ENCODE results near the gene RASGRF2. TPM values are rescaled to one million over a fixed set of nuclear protein-coding genes. Genes with fewer than 3 reads are reported as not detected.
"Not testable (repeated sequence)": the region's sequence is repeated elsewhere in the genome, so short reads cannot be mapped to it uniquely, and the experiment has no call there.

RASGRF2 gene
- total RNA-seq, 4 donors from 2014 or later = 3.6 to 6.3 (median 4.8) TPM

GRCh38 chr5:81021951-81022687, 62.0 kb downstream of the RASGRF2 start:
- Histone ChIP-seq H3K4me3 (no peak overlapping the region), H3K27ac (peak overlapping the region in 1 of 4 donors; percentile 33), H3K36me3 (no peaks in the 10 kb centered on the region), H3K9me3 (no peaks in the 10 kb centered on the region), H3K27me3 (no peaks in the 10 kb centered on the region), H3K4me1 (no peaks in the 10 kb centered on the region)
- DNase-seq = no peak
- peak in 1 of 2 donors; percentile 50 for ATAC-seq
- in situ Hi-C loops (cut with MboI; ENCODE audit: low sequenced_read_pairs in 4 of 4) (no loop called here), intact Hi-C loops (cut with DNase I; ENCODE audit: low total_unique reads) (no loop called here)
- TF ChIP-seq CTCF (IDR thresholded peaks at IDR 0.05 in 4 of 5, conservative IDR thresholded peaks at IDR 0.05 in 1 of 5) (no peak), POLR2A (IDR thresholded peaks at IDR 0.05) (no peak)

GRCh38 chr5:81022688-81023084, 62.5 kb downstream of the RASGRF2 start:
- Histone ChIP-seq H3K9me3 (no peaks in the 10 kb centered on the region), H3K27me3 (no peaks in the 10 kb centered on the region), H3K36me3 (no peaks in the 10 kb centered on the region), H3K4me3 (no peak overlapping the region), H3K4me1 (no peaks in the 10 kb centered on the region), H3K27ac (peak overlapping the region in 1 of 4 donors; percentile 33)
- DNase-seq (no peak), ATAC-seq (no peak)
- in situ Hi-C loops (cut with MboI; ENCODE audit: low sequenced_read_pairs in 4 of 4) = no loop called here
- TF ChIP-seq CTCF (IDR thresholded peaks at IDR 0.05 in 4 of 5, conservative IDR thresholded peaks at IDR 0.05 in 1 of 5) (no peak), POLR2A (IDR thresholded peaks at IDR 0.05) (no peak)
- intact Hi-C loops (cut with DNase I; ENCODE audit: low total_unique reads) = no loop called here

- H3K9me3 ChIP-seq = no peaks in the 10 kb centered on the region
- no peaks in the 10 kb centered on the region for H3K36me3 ChIP-seq
- no peak for TF ChIP-seq POLR2A (IDR thresholded peaks at IDR 0.05)
- TF ChIP-seq CTCF (IDR thresholded peaks at IDR 0.05 in 4 of 5, conservative IDR thresholded peaks at IDR 0.05 in 1 of 5) = no peak
- no peak overlapping the region for H3K4me3 ChIP-seq
- in situ Hi-C loops (cut with MboI; ENCODE audit: low sequenced_read_pairs in 4 of 4) (no loop called here), intact Hi-C loops (cut with DNase I; ENCODE audit: low total_unique reads) (no loop called here)
- no peak overlapping the region for H3K27ac ChIP-seq
- ATAC-seq (no peak), DNase-seq (no peak)
- no peaks in the 10 kb centered on the region for H3K27me3 ChIP-seq
- H3K4me1 ChIP-seq = no peaks in the 10 kb centered on the region
Observed at GRCh38 chr5:81023261-81023970, 63.3 kb downstream of the RASGRF2 start.

GRCh38 chr5:81027481-81028058, 67.4 kb downstream of the RASGRF2 start:
- H3K4me1 ChIP-seq = no peaks in the 10 kb centered on the region
- TF ChIP-seq CTCF (IDR thresholded peaks at IDR 0.05 in 4 of 5, conservative IDR thresholded peaks at IDR 0.05 in 1 of 5) (no peak), POLR2A (IDR thresholded peaks at IDR 0.05) (no peak)
- intact Hi-C loops (cut with DNase I; ENCODE audit: low total_unique reads) = no loop called here
- no peak overlapping the region for H3K4me3 ChIP-seq
- ATAC-seq (no peak), DNase-seq (no peak)
- H3K9me3 ChIP-seq = no peaks in the 10 kb centered on the region
- H3K27me3 ChIP-seq = no peaks in the 10 kb centered on the region
- in situ Hi-C loops (cut with MboI; ENCODE audit: low sequenced_read_pairs in 4 of 4) = no loop called here
- H3K36me3 ChIP-seq = no peaks in the 10 kb centered on the region
- H3K27ac ChIP-seq = no peak overlapping the region

- ATAC-seq; in situ Hi-C loops (cut with MboI; ENCODE audit: low sequenced_read_pairs in 4 of 4); intact Hi-C loops (cut with DNase I; ENCODE audit: low total_unique reads); H3K36me3 ChIP-seq; DNase-seq; H3K4me1 ChIP-seq; H3K9me3 ChIP-seq; H3K27me3 ChIP-seq; H3K27ac ChIP-seq; H3K4me3 ChIP-seq: not testable (repeated sequence)
Observed at GRCh38 chr5:81028888-81029287, 68.7 kb downstream of the RASGRF2 start.

- H3K4me3 ChIP-seq; H3K27ac ChIP-seq; in situ Hi-C loops (cut with MboI; ENCODE audit: low sequenced_read_pairs in 4 of 4); ATAC-seq; H3K4me1 ChIP-seq; H3K27me3 ChIP-seq; H3K36me3 ChIP-seq; intact Hi-C loops (cut with DNase I; ENCODE audit: low total_unique reads); H3K9me3 ChIP-seq; DNase-seq: not testable (repeated sequence)
Observed at GRCh38 chr5:81029736-81030135, 69.6 kb downstream of the RASGRF2 start.

GRCh38 chr5:81030236-81031034, 70.3 kb downstream of the RASGRF2 start:
- H3K27ac ChIP-seq; H3K36me3 ChIP-seq; ATAC-seq; H3K4me1 ChIP-seq; H3K27me3 ChIP-seq; H3K4me3 ChIP-seq; intact Hi-C loops (cut with DNase I; ENCODE audit: low total_unique reads); H3K9me3 ChIP-seq; in situ Hi-C loops (cut with MboI; ENCODE audit: low sequenced_read_pairs in 4 of 4); DNase-seq: not testable (repeated sequence)
